Suprapubic skin (tissue), 4 donors: ENCODE data around the gene REN.

Experiments
- CTCF ChIP-seq, 2 donors: fragments of 200-600 bp in 1 of 2; fragments of 450-650 bp in 1 of 2; sonication (generic) in 1 of 2; IDR thresholded peaks; one replicate each; pipeline ENCODE4 v1.5.1; 2016 to 2019; ENCODE audit warnings: antibody characterized with exemption in 2 of 2, mild to moderate bottlenecking in 1 of 2, moderate library complexity in 1 of 2
- EP300 ChIP-seq: sonication (generic); formaldehyde crosslinking; IDR thresholded peaks from one replicate; pipeline ENCODE4 v1.6.1; 2017; ENCODE audit warnings: antibody characterized with exemption
- POLR2A ChIP-seq, 2 donors: fragments of 450-650 bp; IDR thresholded peaks; one replicate each; pipeline ENCODE4 v1.6.1; 2017; ENCODE audit warnings: antibody characterized with exemption in 2 of 2, mild to moderate bottlenecking in 2 of 2, moderate library complexity in 2 of 2
- POLR2AphosphoS5 ChIP-seq, 3 donors: sonication (generic); formaldehyde crosslinking; IDR thresholded peaks; one replicate each; pipeline ENCODE4 v1.6.1; 2017; ENCODE audit warnings: antibody characterized with exemption in 3 of 3

GRCh38 chr1:204147406-204148383 is 18.4 kb downstream of the REN start:
- TF ChIP-seq CTCF (IDR thresholded peaks at IDR 0.05) (no peak), POLR2A (IDR thresholded peaks at IDR 0.05) (no peak), POLR2AphosphoS5 (IDR thresholded peaks at IDR 0.05) (no peak), EP300 (no peak)
